IMR-90 (cell line): ENCODE measurements around the gene ADGRL3. TPM values are rescaled to one million over a fixed set of nuclear protein-coding genes. Genes with fewer than 3 reads are reported as not detected.

ENCODE experiments used
- ATAC-seq: fragments of 200-7000 bp; cut with Tn5 transposase; 2 replicates; pipeline ENCODE4 v1.9.1; 2020; ENCODE audit warnings: low read depth, mild to moderate bottlenecking, moderate library complexity
- BruUV-seq: library from RNA; stranded (reverse); fragments of 400-500 nt; replicated peaks from 2 replicates; lab custom pipeline; 2021; lab: Mats Ljungman, UMichigan
- CTCF ChIA-PET: fragments of 300-600 bp; formaldehyde crosslinking; extraction: SDS; loops from one replicate; lab custom pipeline; 2021; ENCODE audit warnings: antibody characterized with exemption; lab: Yijun Ruan, JAX
- POLR2A ChIA-PET: fragments of 300-600 bp; sonication (Branson Sonifier 250); formaldehyde crosslinking; loops from one replicate; lab custom pipeline; 2022; ENCODE audit warnings: antibody characterized with exemption; ENCODE audit not compliant: unreplicated experiment; lab: Charles Lee
- DNase-seq: peaks from one replicate; pipeline ENCODE4 v3.0.0; 2013
- H2AFZ ChIP-seq: replicated peaks from 2 replicates; pipeline ENCODE3; 2013; ENCODE audit warnings: low read length, mild to moderate bottlenecking; ENCODE audit not compliant: poor library complexity
- H2AK5ac ChIP-seq: 2 replicates; pipeline ENCODE4 v1.6.1; 2013; ENCODE audit warnings: low read depth, low read length, inconsistent platforms
- H2AK9ac ChIP-seq: replicated peaks from 2 replicates; pipeline ENCODE3; 2013; ENCODE audit warnings: mild to moderate bottlenecking, low read depth, low read length, moderate library complexity; ENCODE audit not compliant: poor library complexity
- H2BK120ac ChIP-seq: 2 replicates; pipeline ENCODE4 v1.6.1; 2013; ENCODE audit warnings: low read depth, low read length, inconsistent platforms
- H2BK15ac ChIP-seq: 3 replicates; pipeline ENCODE4 v1.6.1; 2013; ENCODE audit warnings: low read depth, low read length, inconsistent platforms
- H2BK20ac ChIP-seq: 2 replicates; pipeline ENCODE4 v1.6.1; 2013; ENCODE audit warnings: low read depth, mild to moderate bottlenecking, inconsistent platforms, low read length, moderate library complexity
- H2BK5ac ChIP-seq: 2 replicates; pipeline ENCODE4 v1.6.1; 2013; ENCODE audit warnings: mild to moderate bottlenecking, low read depth, low read length, inconsistent platforms; ENCODE audit not compliant: poor library complexity, severe bottlenecking
- H3K14ac ChIP-seq: replicated peaks from 2 replicates; pipeline ENCODE4 v1.6.1; 2013; ENCODE audit warnings: low read depth, low read length, inconsistent platforms
- H3K18ac ChIP-seq: 2 replicates; pipeline ENCODE4 v1.6.1; 2013; ENCODE audit warnings: low read depth, low read length, control low read depth
- H3K23ac ChIP-seq: 2 replicates; pipeline ENCODE4 v1.6.1; 2013; ENCODE audit warnings: low read depth, low read length, inconsistent platforms
- H3K27ac ChIP-seq: 2 replicates; pipeline ENCODE4 v1.5.1; 2013; ENCODE audit warnings: mild to moderate bottlenecking, control low read depth, low read length; ENCODE audit not compliant: insufficient read depth
- H3K27me3 ChIP-seq: 2 replicates; pipeline ENCODE4 v1.6.1; 2013; ENCODE audit warnings: low read length; ENCODE audit not compliant: control insufficient read depth, insufficient read depth
- H3K36me3 ChIP-seq: 2 replicates; pipeline ENCODE4 v1.6.1; 2013; ENCODE audit warnings: low read length, mixed read lengths; ENCODE audit not compliant: control insufficient read depth, insufficient read depth
- H3K4ac ChIP-seq: 2 replicates; pipeline ENCODE4 v1.6.1; 2013; ENCODE audit warnings: low read depth, low read length, inconsistent platforms
- H3K4me1 ChIP-seq: 2 replicates; pipeline ENCODE4 v1.6.1; 2013; ENCODE audit warnings: low read length, mixed read lengths; ENCODE audit not compliant: control insufficient read depth, insufficient read depth
- H3K4me2 ChIP-seq: 2 replicates; pipeline ENCODE4 v1.6.1; 2013; ENCODE audit warnings: low read depth, mild to moderate bottlenecking, control low read depth, low read length, moderate library complexity
- H3K4me3 ChIP-seq: 2 replicates; pipeline ENCODE4 v1.5.1; 2013; ENCODE audit warnings: low read depth, mild to moderate bottlenecking, control low read depth, low read length, moderate library complexity; ENCODE audit not compliant: insufficient read depth
- H3K56ac ChIP-seq: 2 replicates; pipeline ENCODE4 v1.6.1; 2013; ENCODE audit warnings: low read length, inconsistent platforms; ENCODE audit not compliant: insufficient read depth; ENCODE audit errors: extremely low read depth
- H3K79me1 ChIP-seq, 2 experiments: 2 replicates each; pipeline ENCODE4 v1.6.1; 2013; ENCODE audit warnings: low read length in 2 of 2, inconsistent platforms in 1 of 2, low read depth in 1 of 2
- H3K9ac ChIP-seq: 2 replicates; pipeline ENCODE4 v1.6.1; 2013; ENCODE audit warnings: low read depth, low read length, control low read depth
- H3K9me1 ChIP-seq: 2 replicates; pipeline ENCODE4 v1.6.1; 2013; ENCODE audit warnings: low read length, inconsistent platforms; ENCODE audit not compliant: insufficient read depth
- H3K9me3 ChIP-seq: 2 replicates; pipeline ENCODE4 v1.6.1; 2013; ENCODE audit warnings: low read length; ENCODE audit not compliant: control insufficient read depth, insufficient read depth
- H4K20me1 ChIP-seq: 2 replicates; pipeline ENCODE4 v1.6.1; 2013; ENCODE audit warnings: low read length, inconsistent platforms; ENCODE audit not compliant: insufficient read depth
- H4K5ac ChIP-seq: 2 replicates; pipeline ENCODE4 v1.6.1; 2013; ENCODE audit warnings: mild to moderate bottlenecking, low read depth, low read length, control low read depth
- H4K8ac ChIP-seq, 2 experiments: 2 replicates each; pipeline ENCODE4 v1.6.1; 2013; ENCODE audit warnings: low read depth in 2 of 2, low read length in 2 of 2, control low read depth in 1 of 2, inconsistent platforms in 1 of 2
- H4K91ac ChIP-seq: 2 replicates; pipeline ENCODE4 v1.6.1; 2013; ENCODE audit warnings: low read depth, low read length, inconsistent platforms; ENCODE audit not compliant: insufficient read depth
- MAFK ChIP-seq: IDR thresholded peaks from 2 replicates; pipeline ENCODE4 v1.6.1; 2012; ENCODE audit warnings: low read depth, low read length, improper control_type of control experiment
- USF2 ChIP-seq: fragments of 150-350 bp; IDR thresholded peaks from 2 replicates; pipeline ENCODE4 v1.6.1; 2017; ENCODE audit warnings: mild to moderate bottlenecking, antibody characterized with exemption, low read length, low read depth
- dilution Hi-C: fragments of 300-500 bp; cut with HindIII; formaldehyde crosslinking; loops from one replicate; pipeline ENCODE4 v1.14.3; 2018; ENCODE audit warnings: low sequenced_read_pairs; ENCODE audit not compliant: unreplicated experiment
- in situ Hi-C: fragments of 300-500 bp; cut with MboI; formaldehyde crosslinking; loops from 3 replicates; pipeline ENCODE4 v1.14.3; 2019; ENCODE audit warnings: low sequenced_read_pairs, inconsistent platforms, mixed read lengths
- intact Hi-C: fragments of 100-400 bp; cut with micrococcal nuclease; formaldehyde crosslinking; loops from 2 replicates; pipeline ENCODE4 v1.10.0; 2022
- polyA plus RNA-seq, 3 experiments: library from polyadenylated mRNA; depleted of rRNA; stranded (reverse); fragments of >200 nt; gene quantifications; 2 replicates each; pipeline ENCODE4 v1.2.3, GENCODE V29; 2012; ENCODE audit warnings: low replicate concordance in 1 of 3
- total RNA-seq: library from RNA; depleted of rRNA; stranded (reverse); fragments of >200 nt; gene quantifications from 2 replicates; pipeline ENCODE4 v1.2.3, GENCODE V29; 2012

Gene ADGRL3
- total and polyA plus RNA-seq, 2 of the 4 experiments (the other 2 are of a cell fraction), result 0.46 to 2.5 TPM

- in situ Hi-C loops (no loop called here), dilution Hi-C loops (no loop called here), intact Hi-C loops (no loop called here)
- Histone ChIP-seq H3K18ac (no peak overlapping the region), H2AK9ac (no peak overlapping the region), H3K9me3 (no peaks in the 10 kb centered on the region), H2BK5ac (no peak overlapping the region), H3K9me1 (no peaks in the 10 kb centered on the region; the same call in 1 of the 2 replicates), H4K91ac (no peak overlapping the region), H3K4me1 (no peaks in the 10 kb centered on the region), H3K9ac (no peak overlapping the region), H3K56ac (no peak overlapping the region), H2AK5ac (no peak overlapping the region), H2AFZ (no peak overlapping the region), H3K4ac (no peak overlapping the region), H3K23ac (no peak overlapping the region), H4K8ac (no peak overlapping the region), H4K5ac (no peak overlapping the region), H2BK20ac (no peak overlapping the region), H3K14ac (no peak overlapping the region), H2BK120ac (no peak overlapping the region), H3K27ac (no peak overlapping the region), H3K79me1 (no peaks in the 10 kb centered on the region), H4K20me1 (no peaks in the 10 kb centered on the region), H3K27me3 (no peaks in the 10 kb centered on the region), H3K36me3 (no peaks in the 10 kb centered on the region), H3K4me2 (no peak overlapping the region), H3K4me3 (no peak overlapping the region), H2BK15ac (no peak overlapping the region)
- CTCF ChIA-PET, result no interaction called here
- POLR2A ChIA-PET, result no interaction called here
- ATAC-seq, result no peak
- TF ChIP-seq USF2, result no peak
- peak; percentile 92 for TF ChIP-seq MAFK
- no TSS peak for BruUV-seq
- no peak for DNase-seq
These were observed 360.9 kb downstream of the ADGRL3 start for GRCh38 chr4:61561028-61561427.
